Measurements from ENCODE around the gene FOXO3.
A peak's percentile ranks its signal among the peaks of the same experiment; 100 is the strongest.

The FOXO3 gene

GRCh38 chr6:108544606-108545005 is 16.1 kb upstream of the FOXO3 start:
- peak; percentile 67 for DNase-seq (ENCODE audit: low read depth)
- TF ChIP-seq CTCF (IDR thresholded peaks at IDR 0.05; ENCODE audit: control insufficient read depth, insufficient read depth, low read depth, low read length, missing control alignments) = no peak
- H3K4me3 ChIP-seq (ENCODE audit: control insufficient read depth, low read depth, low read length) = no peak overlapping the region

GRCh38 chr6:108546079-108547049 is 14.4 kb upstream of the FOXO3 start:
- no peak for TF ChIP-seq CTCF (IDR thresholded peaks at IDR 0.05; ENCODE audit: control insufficient read depth, insufficient read depth, low read depth, low read length, missing control alignments)
- no peak overlapping the region for H3K4me3 ChIP-seq (ENCODE audit: control insufficient read depth, low read depth, low read length)
- DNase-seq (ENCODE audit: low read depth) = no peak

GRCh38 chr6:108549241-108549640 is 11.5 kb upstream of the FOXO3 start:
- no peak overlapping the region for H3K4me3 ChIP-seq (ENCODE audit: control insufficient read depth, low read depth, low read length)
- no peak for TF ChIP-seq CTCF (IDR thresholded peaks at IDR 0.05; ENCODE audit: control insufficient read depth, insufficient read depth, low read depth, low read length, missing control alignments)
- DNase-seq (ENCODE audit: low read depth) = no peak

- no peak for DNase-seq (ENCODE audit: low read depth)
- TF ChIP-seq CTCF (IDR thresholded peaks at IDR 0.05; ENCODE audit: control insufficient read depth, insufficient read depth, low read depth, low read length, missing control alignments) = no peak
- H3K4me3 ChIP-seq (ENCODE audit: control insufficient read depth, low read depth, low read length) = no peak overlapping the region
These were observed 11.0 kb upstream of the FOXO3 start for GRCh38 chr6:108549741-108550140.

- DNase-seq (ENCODE audit: low read depth) = no peak
- TF ChIP-seq CTCF (IDR thresholded peaks at IDR 0.05; ENCODE audit: control insufficient read depth, insufficient read depth, low read depth, low read length, missing control alignments) = no peak
- H3K4me3 ChIP-seq (ENCODE audit: control insufficient read depth, low read depth, low read length) = no peak overlapping the region
These were observed 10.5 kb upstream of the FOXO3 start for GRCh38 chr6:108550256-108550655.

GRCh38 chr6:108555399-108556052 is 5.2 kb upstream of the FOXO3 start:
- no peak for TF ChIP-seq CTCF (IDR thresholded peaks at IDR 0.05; ENCODE audit: control insufficient read depth, insufficient read depth, low read depth, low read length, missing control alignments)
- no peak overlapping the region for H3K4me3 ChIP-seq (ENCODE audit: control insufficient read depth, low read depth, low read length)
- DNase-seq (ENCODE audit: low read depth) = no peak

Data from AG09309 (cell line).